Right atrium auricular region (tissue), 2 donors: ENCODE results near the gene NR2F6. TPM values are rescaled to one million over a fixed set of nuclear protein-coding genes. Genes with fewer than 3 reads are reported as not detected.
A peak's percentile ranks its signal among the peaks of the same experiment; 100 is the strongest.

ENCODE experiments used
- DNase-seq: peaks from one replicate; pipeline ENCODE4 v3.0.0-alpha.2; 2019; ENCODE audit warnings: low spot score
- H3K27ac ChIP-seq, 2 donors: fragments of 200-600 bp; sonication (generic); 1 replicate in 1 of 2; 2 replicates in 1 of 2; pipeline ENCODE4 v1.5.1; 2016 to 2019
- H3K27me3 ChIP-seq, 2 donors: fragments of 200-600 bp; sonication (generic); one replicate each; pipeline versions ENCODE4 v1.5.1 to v1.6.0; 2017 to 2019
- H3K36me3 ChIP-seq: fragments of 200-600 bp; sonication (generic); one replicate; pipeline ENCODE4 v1.5.1; 2016
- H3K4me1 ChIP-seq, 2 donors: fragments of 200-600 bp; sonication (generic); one replicate each; pipeline versions ENCODE4 v1.5.1 to v1.6.0; 2017 to 2019
- H3K4me3 ChIP-seq, 2 donors: fragments of 200-600 bp; sonication (generic); 1 replicate in 1 of 2; 2 replicates in 1 of 2; pipeline ENCODE4 v1.5.1; 2017 to 2019; ENCODE audit warnings: mild to moderate bottlenecking in 1 of 2, moderate library complexity in 1 of 2
- H3K9me3 ChIP-seq, 2 donors: fragments of 200-600 bp; sonication (generic); one replicate each; pipeline ENCODE4 v1.5.1; 2019
- CTCF ChIP-seq, 2 donors: fragments of 200-600 bp; sonication (generic); IDR thresholded peaks; one replicate each; pipeline ENCODE4 v1.5.1; 2019; ENCODE audit warnings: antibody characterized with exemption in 2 of 2
- total RNA-seq, 2 donors: library from RNA; depleted of rRNA; stranded (reverse); fragments of >200 nt; gene quantifications; one replicate each; pipeline ENCODE4 v1.1.0, GENCODE V29; 2016

Gene NR2F6
- total RNA-seq, 2 donors from 2014 or later: 63.6 to 69.7 TPM

GRCh38 chr19:17244618-17245534, 843 bp downstream of the NR2F6 start:
- Histone ChIP-seq H3K4me1 (peaks cover 0 to 41% of the 10 kb centered on the region in 2 donors), H3K4me3 (peak overlapping the region; percentile 67 to 78), H3K27me3 (no peaks in the 10 kb centered on the region), H3K27ac (peak overlapping the region; percentile 78 to 84), H3K9me3 (no peaks in the 10 kb centered on the region), H3K36me3 (no peaks in the 10 kb centered on the region)
- DNase-seq: no peak
- TF ChIP-seq CTCF (IDR thresholded peaks at IDR 0.05): no peak

GRCh38 chr19:17243830-17244617, 1.7 kb downstream of the NR2F6 start:
- Histone ChIP-seq H3K27ac (peak overlapping the region; percentile 78 to 84), H3K27me3 (no peaks in the 10 kb centered on the region), H3K4me3 (peak overlapping the region; percentile 67 to 78), H3K36me3 (no peaks in the 10 kb centered on the region), H3K9me3 (no peaks in the 10 kb centered on the region), H3K4me1 (peaks cover 0 to 41% of the 10 kb centered on the region in 2 donors)
- DNase-seq: peak; percentile 76
- TF ChIP-seq CTCF (IDR thresholded peaks at IDR 0.05): no peak

GRCh38 chr19:17243211-17243829, 2.4 kb downstream of the NR2F6 start:
- H3K27me3 ChIP-seq: no peaks in the 10 kb centered on the region
- peaks cover 0 to 41% of the 10 kb centered on the region in 2 donors for H3K4me1 ChIP-seq
- TF ChIP-seq CTCF (IDR thresholded peaks at IDR 0.05): no peak
- no peaks in the 10 kb centered on the region for H3K9me3 ChIP-seq
- DNase-seq: no peak
- peaks cover 2% of the 10 kb centered on the region for H3K36me3 ChIP-seq
- peak overlapping the region; percentile 78 to 84 for H3K27ac ChIP-seq
- H3K4me3 ChIP-seq: peak overlapping the region; percentile 67 to 78

GRCh38 chr19:17242431-17243208, 3.1 kb downstream of the NR2F6 start:
- DNase-seq: no peak
- Histone ChIP-seq H3K4me3 (no peak overlapping the region), H3K27ac (peak overlapping the region; percentile 78 to 84), H3K36me3 (peaks cover 9% of the 10 kb centered on the region), H3K9me3 (no peaks in the 10 kb centered on the region), H3K4me1 (peaks cover 0 to 41% of the 10 kb centered on the region in 2 donors), H3K27me3 (no peaks in the 10 kb centered on the region)
- no peak for TF ChIP-seq CTCF (IDR thresholded peaks at IDR 0.05)

- no peak overlapping the region for H3K4me3 ChIP-seq
- peak overlapping the region; percentile 51 to 84 for H3K27ac ChIP-seq
- H3K27me3 ChIP-seq: no peaks in the 10 kb centered on the region
- H3K9me3 ChIP-seq: no peaks in the 10 kb centered on the region
- no peak for DNase-seq
- H3K4me1 ChIP-seq: peaks cover 0 to 40% of the 10 kb centered on the region in 2 donors
- no peak for TF ChIP-seq CTCF (IDR thresholded peaks at IDR 0.05)
- peaks cover 10% of the 10 kb centered on the region for H3K36me3 ChIP-seq
Observed at GRCh38 chr19:17240826-17241399, 4.8 kb downstream of the NR2F6 start.
